Hepatocyte (in vitro differentiated cells): ENCODE measurements around the gene CAT. TPM values are rescaled to one million over a fixed set of nuclear protein-coding genes. Genes with fewer than 3 reads are reported as not detected.

Experiments
- DNase-seq: peaks from one replicate; pipeline ENCODE4 v3.0.0-alpha.2; 2016; ENCODE audit warnings: low spot score
- H2AFZ ChIP-seq: fragments of 200-600 bp; sonication (generic); 2 replicates; pipeline ENCODE4 v1.6.0; 2016; ENCODE audit warnings: antibody characterized with exemption, mild to moderate bottlenecking
- H3K27ac ChIP-seq: fragments of 200-600 bp; sonication (generic); 2 replicates; pipeline ENCODE4 v1.5.1; 2016; ENCODE audit warnings: mild to moderate bottlenecking
- H3K27me3 ChIP-seq: fragments of 200-600 bp; sonication (generic); 2 replicates; pipeline ENCODE4 v1.6.1; 2016
- H3K36me3 ChIP-seq: fragments of 200-600 bp; sonication (generic); replicated peaks from 2 replicates; pipeline ENCODE4 v1.5.1; 2016; ENCODE audit warnings: low read depth; ENCODE audit not compliant: insufficient read depth
- H3K4me1 ChIP-seq: fragments of 200-600 bp; sonication (generic); 2 replicates; pipeline ENCODE4 v1.5.1; 2016; ENCODE audit warnings: mild to moderate bottlenecking, moderate library complexity; ENCODE audit not compliant: insufficient read depth
- H3K4me2 ChIP-seq: fragments of 200-600 bp; sonication (generic); 2 replicates; pipeline ENCODE4 v1.6.0; 2016
- H3K4me3 ChIP-seq: fragments of 200-600 bp; sonication (generic); 2 replicates; pipeline ENCODE4 v1.5.1; 2016; ENCODE audit warnings: mild to moderate bottlenecking
- H3K79me2 ChIP-seq: fragments of 200-600 bp; sonication (generic); 2 replicates; pipeline ENCODE4 v1.6.0; 2017; ENCODE audit warnings: mild to moderate bottlenecking
- H3K9me2 ChIP-seq: fragments of 200-600 bp; sonication (generic); replicated peaks from 2 replicates; pipeline ENCODE4 v1.6.0; 2017; ENCODE audit warnings: mild to moderate bottlenecking; ENCODE audit not compliant: insufficient read depth
- H3K9me3 ChIP-seq: fragments of 200-600 bp; sonication (generic); 2 replicates; pipeline ENCODE4 v1.5.1; 2016; ENCODE audit warnings: low read depth, mild to moderate bottlenecking
- H4K20me1 ChIP-seq: fragments of 200-600 bp; sonication (generic); 2 replicates; pipeline ENCODE4 v1.6.0; 2016; ENCODE audit warnings: mild to moderate bottlenecking; ENCODE audit not compliant: insufficient read depth, poor library complexity, severe bottlenecking
- EZH2 ChIP-seq: fragments of 200-600 bp; sonication (generic); IDR thresholded peaks from 2 replicates; pipeline ENCODE4 v1.6.1; 2016; ENCODE audit warnings: antibody characterized with exemption, mild to moderate bottlenecking, borderline replicate concordance
- EZH2phosphoT487 ChIP-seq: fragments of 200-600 bp; sonication (generic); IDR thresholded peaks from one replicate; pipeline ENCODE4 v1.6.1; 2018; ENCODE audit warnings: antibody characterized with exemption, mild to moderate bottlenecking, low read depth, moderate library complexity; ENCODE audit not compliant: unreplicated experiment, severe bottlenecking
- WGBS: methylation state at CpG from one replicate; pipeline ENCODE4 v1.1.6; 2016; ENCODE audit warnings: low lambda C conversion rate; ENCODE audit errors: missing lambda C conversion rate; 5-methylcytosine and 5-hydroxymethylcytosine counted together
- polyA plus RNA-seq: library from polyadenylated mRNA; unstranded; fragments of >200 nt; fragmentation: Nextera tagmentation; extraction: Ambion mirVana; gene quantifications from 2 replicates; pipeline ENCODE4 v1.2.1, GENCODE V29; 2016
- total RNA-seq: library from RNA; depleted of rRNA; stranded (reverse); fragments of >200 nt; gene quantifications from 2 replicates; pipeline ENCODE4 v1.2.3, GENCODE V29; 2014
- TF ChIP-seq, protein P1 (sequence below): fragments of 200-600 bp; sonication (generic); IDR thresholded peaks from 2 replicates; pipeline ENCODE4 v1.5.1; 2016; ENCODE audit warnings: antibody characterized with exemption, mild to moderate bottlenecking; ENCODE audit not compliant: poor library complexity

CAT gene
- total and polyA plus RNA-seq, 2 experiments from 2014 or later = 0.47 TPM; not detected in 1

DNA sequence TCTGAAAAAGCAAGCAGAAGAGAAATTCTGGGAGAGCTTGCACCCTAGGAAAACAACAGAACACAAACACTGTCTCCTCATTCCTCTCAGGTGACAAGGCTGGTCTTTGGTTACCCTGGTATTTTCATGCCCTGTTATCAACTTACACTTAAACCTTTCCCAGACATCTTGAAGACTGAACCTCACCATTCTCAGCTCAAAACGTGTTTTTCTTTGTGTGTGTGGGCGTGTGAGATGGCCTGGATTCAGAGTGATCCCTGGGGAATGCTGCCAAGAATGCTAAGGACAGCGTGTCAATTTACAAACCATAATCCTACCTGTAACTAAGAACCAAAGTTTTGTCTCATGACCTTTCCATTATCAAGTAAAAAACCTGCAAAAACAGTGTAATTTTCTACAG is 41.6 kb downstream of the CAT start:
- H2AFZ ChIP-seq = peak overlapping the region; percentile 12
- H3K4me3 ChIP-seq = no peak overlapping the region
- DNase-seq = no peak
- TF ChIP-seq EZH2 (no peak), EZH2phosphoT487 (no peak)
- TF ChIP-seq, protein P1, sequence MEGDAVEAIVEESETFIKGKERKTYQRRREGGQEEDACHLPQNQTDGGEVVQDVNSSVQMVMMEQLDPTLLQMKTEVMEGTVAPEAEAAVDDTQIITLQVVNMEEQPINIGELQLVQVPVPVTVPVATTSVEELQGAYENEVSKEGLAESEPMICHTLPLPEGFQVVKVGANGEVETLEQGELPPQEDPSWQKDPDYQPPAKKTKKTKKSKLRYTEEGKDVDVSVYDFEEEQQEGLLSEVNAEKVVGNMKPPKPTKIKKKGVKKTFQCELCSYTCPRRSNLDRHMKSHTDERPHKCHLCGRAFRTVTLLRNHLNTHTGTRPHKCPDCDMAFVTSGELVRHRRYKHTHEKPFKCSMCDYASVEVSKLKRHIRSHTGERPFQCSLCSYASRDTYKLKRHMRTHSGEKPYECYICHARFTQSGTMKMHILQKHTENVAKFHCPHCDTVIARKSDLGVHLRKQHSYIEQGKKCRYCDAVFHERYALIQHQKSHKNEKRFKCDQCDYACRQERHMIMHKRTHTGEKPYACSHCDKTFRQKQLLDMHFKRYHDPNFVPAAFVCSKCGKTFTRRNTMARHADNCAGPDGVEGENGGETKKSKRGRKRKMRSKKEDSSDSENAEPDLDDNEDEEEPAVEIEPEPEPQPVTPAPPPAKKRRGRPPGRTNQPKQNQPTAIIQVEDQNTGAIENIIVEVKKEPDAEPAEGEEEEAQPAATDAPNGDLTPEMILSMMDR = no peak
- no peaks in the 10 kb centered on the region for H3K79me2 ChIP-seq
- peaks cover 10% of the 10 kb centered on the region for H3K4me1 ChIP-seq
- no peaks in the 10 kb centered on the region for H3K9me2 ChIP-seq
- H4K20me1 ChIP-seq = no peaks in the 10 kb centered on the region
- no peaks in the 10 kb centered on the region for H3K36me3 ChIP-seq
- peak overlapping the region; percentile 20 for H3K27ac ChIP-seq
- H3K27me3 ChIP-seq = no peaks in the 10 kb centered on the region
- no peak overlapping the region for H3K4me2 ChIP-seq
- 34% methylated on average over 3 of the region's 3 CpGs for whole genome bisulfite sequencing
- no peaks in the 10 kb centered on the region for H3K9me3 ChIP-seq

GRCh38 chr11:34481307-34481706 is 42.6 kb downstream of the CAT start:
- Histone ChIP-seq H3K4me2 (no peak overlapping the region), H3K36me3 (no peaks in the 10 kb centered on the region), H3K9me2 (no peaks in the 10 kb centered on the region), H3K4me3 (no peak overlapping the region), H4K20me1 (no peaks in the 10 kb centered on the region), H3K27me3 (no peaks in the 10 kb centered on the region), H3K9me3 (no peaks in the 10 kb centered on the region), H3K27ac (no peak overlapping the region), H3K79me2 (no peaks in the 10 kb centered on the region), H2AFZ (no peak overlapping the region), H3K4me1 (peaks cover 10% of the 10 kb centered on the region)
- WGBS = 77% methylated on average over 3 of the region's 3 CpGs
- TF ChIP-seq, protein P1 = no peak
- TF ChIP-seq EZH2phosphoT487 (no peak), EZH2 (no peak)
- no peak for DNase-seq

- Histone ChIP-seq H3K4me2 (no peak overlapping the region), H3K4me3 (no peak overlapping the region), H3K9me2 (no peaks in the 10 kb centered on the region), H3K9me3 (no peaks in the 10 kb centered on the region), H2AFZ (no peak overlapping the region), H3K4me1 (peaks cover 10% of the 10 kb centered on the region), H3K36me3 (no peaks in the 10 kb centered on the region), H3K27me3 (no peaks in the 10 kb centered on the region), H3K79me2 (no peaks in the 10 kb centered on the region), H4K20me1 (no peaks in the 10 kb centered on the region), H3K27ac (no peak overlapping the region)
- 83% methylated on average over 9 of the region's 9 CpGs for WGBS
- no peak for DNase-seq
- TF ChIP-seq EZH2 (no peak), EZH2phosphoT487 (no peak)
- TF ChIP-seq, protein P1 = no peak
These were observed 44.6 kb downstream of the CAT start for GRCh38 chr11:34483106-34483874.
